Heart right ventricle (tissue), 16 donors: ENCODE data around the gene ZSCAN5A. TPM values are rescaled to one million over a fixed set of nuclear protein-coding genes. Genes with fewer than 3 reads are reported as not detected.
"Not testable (repeated sequence)": the region's sequence is repeated elsewhere in the genome, so short reads cannot be mapped to it uniquely, and the experiment has no call there.

ENCODE experiments used
- ATAC-seq, 8 donors: fragments of 200-7000 bp; cut with Tn5 transposase; one replicate each; pipeline ENCODE4 v1.9.1; 2020; ENCODE audit warnings: mild to moderate bottlenecking in 8 of 8, moderate library complexity in 8 of 8, moderate number of reproducible peaks in 1 of 8
- DNase-seq, 2 donors: peaks; one replicate each; pipeline ENCODE4 v3.0.0-alpha.2; 2020
- H3K27ac ChIP-seq, 10 donors: fragments of 200-600 bp; sonication (generic) in 2 of 10; one replicate each; pipeline versions ENCODE4 v1.5.0 to v1.8.0; 2020 to 2022; ENCODE audit warnings: mild to moderate bottlenecking in 3 of 10
- H3K27me3 ChIP-seq, 7 donors: fragments of 200-600 bp; one replicate each; pipeline ENCODE4 v1.8.0; 2021 to 2022; ENCODE audit warnings: mild to moderate bottlenecking in 2 of 7
- H3K36me3 ChIP-seq, 9 donors: fragments of 200-600 bp; sonication (generic) in 1 of 9; one replicate each; pipeline versions ENCODE4 v1.5.0 to v1.8.0; 2020 to 2022; ENCODE audit warnings: mild to moderate bottlenecking in 2 of 9
- H3K4me1 ChIP-seq, 9 donors: fragments of 200-600 bp; sonication (generic) in 1 of 9; one replicate each; pipeline versions ENCODE4 v1.5.0 to v1.8.0; 2020 to 2022; ENCODE audit warnings: mild to moderate bottlenecking in 4 of 9
- H3K4me3 ChIP-seq, 10 donors: fragments of 200-600 bp; sonication (generic) in 2 of 10; one replicate each; pipeline versions ENCODE4 v1.5.0 to v1.8.0; 2020 to 2022; ENCODE audit warnings: mild to moderate bottlenecking in 7 of 10, moderate library complexity in 2 of 10
- H3K9me3 ChIP-seq, 11 donors: fragments of 200-600 bp in 10 of 11; sonication (generic) in 2 of 11; one replicate each; pipeline versions ENCODE4 v1.5.0 to v1.8.0; 2013 to 2022; ENCODE audit warnings: mild to moderate bottlenecking in 2 of 11, control low read depth in 1 of 11, moderate library complexity in 1 of 11
- CTCF ChIP-seq, 9 donors: fragments of 200-600 bp; sonication (generic) in 2 of 9; IDR thresholded peaks; one replicate each; pipeline versions ENCODE4 v1.5.0 to v1.8.0; 2021 to 2022; ENCODE audit warnings: antibody characterized with exemption in 9 of 9, mild to moderate bottlenecking in 5 of 9, moderate library complexity in 1 of 9
- WGBS, 2 donors: extraction: QIAGEN DNeasy Blood & Tissue Kit; methylation state at CpG; one replicate each; pipeline ENCODE4 v1.1.7; 2013; ENCODE audit warnings: inconsistent platforms in 1 of 2; 5-methylcytosine and 5-hydroxymethylcytosine counted together
- intact Hi-C, 10 donors: fragments of 100-400 bp; cut with DNase I; formaldehyde crosslinking; loops; one replicate each; pipeline versions ENCODE4 v1.11.1 to v1.14.2; 2022
- polyA plus RNA-seq, 2 donors: library from polyadenylated mRNA; stranded (reverse); fragments of 200-250 nt; gene quantifications; one replicate each; pipeline ENCODE4 v1.2.3, GENCODE V29; 2013
- total RNA-seq, 10 donors: library from RNA; stranded (reverse); fragmentation: NEBNext Ultra II Directional in 3 of 10; extraction: Animal tissue kit (Norgen Biotek cat#: 25700) in 3 of 10; gene quantifications; one replicate each; pipeline versions ENCODE4 v1.2.1 to v1.2.4, GENCODE V29; 2021 to 2023
- donor health status: Arrhythmogenic right ventricular cardiomyopathy.
- donor health status: ischemic (EF 13 %, LVEDD 7.1; RV severe dilation, severe dysfunction).
- donor health status: healthy with polysubstance abuse.
- donor health status: DM: no; HTN: yes; CAD: no.
- donor health status: DM: no; HTN: no; CAD: no.
- donor health status: ischemic (EF 25% LVEDD 6.9; RV normal size, moderate dysfunction).
- donor health status: ischemic (EF 25% LVEDD 5.7; RV mildly dilated, moderate dysfunction).
- donor health status: healthy.
- donor health status: DM: yes; HTN: yes; CAD: no.
- donor health status: Ischemic cardiomyopathy.
- donor health status: ischemic (EF 35%, LVEDD 5.7; RV mildly dilated, moderate dysfunction).
- donor health status: nonischemic (EF 11% LVEDD 7.7; RV severe dilation, severe dysfunction).
- donor health status: DM: yes; HTN: yes; CAD: no.
- donor health status: PGD.
- donor health status: ischemic (EF 29% LVEDD 5.4; RV normal size, mild dysfunction).
- donor health status: nonischemic (EF 23%, LVEDD 6.1; RV moderate dilation, normal function).

Gene ZSCAN5A
- total and polyA plus RNA-seq, 12 donors, result 9.5 to 33.4 (median 20.5) TPM

- Histone ChIP-seq H3K4me3 (no peak overlapping the region), H3K27ac (no peak overlapping the region), H3K9me3 (no peaks in the 10 kb centered on the region), H3K36me3 (no peaks in the 10 kb centered on the region), H3K4me1 (no peaks in the 10 kb centered on the region), H3K27me3 (peaks cover 0 to 17% (median 4%) of the 10 kb centered on the region in 7 donors)
- no peak for TF ChIP-seq CTCF (IDR thresholded peaks at IDR 0.05)
- ATAC-seq, result no peak
- intact Hi-C loops, result no loop called here
- DNase-seq, result no peak
- WGBS, 2 donors, result 72 to 74% methylated on average over 7 of the region's 7 CpGs
These were observed 123.5 kb downstream of the ZSCAN5A start for GRCh38 chr19:56191115-56191514.

GRCh38 chr19:56189785-56190184, 124.9 kb downstream of the ZSCAN5A start:
- DNase-seq (no peak), ATAC-seq (no peak)
- Histone ChIP-seq H3K27me3 (peaks cover 0 to 22% (median 6%) of the 10 kb centered on the region in 7 donors), H3K9me3 (no peaks in the 10 kb centered on the region), H3K4me3 (no peak overlapping the region), H3K27ac (no peak overlapping the region), H3K36me3 (no peaks in the 10 kb centered on the region), H3K4me1 (no peaks in the 10 kb centered on the region)
- intact Hi-C loops, result no loop called here
- TF ChIP-seq CTCF (IDR thresholded peaks at IDR 0.05), result no peak
- WGBS, 2 donors, result 74 to 77% methylated on average over 17 of the region's 17 CpGs

- Histone ChIP-seq H3K27ac (no peak overlapping the region), H3K4me3 (no peak overlapping the region), H3K36me3 (no peaks in the 10 kb centered on the region), H3K4me1 (no peaks in the 10 kb centered on the region), H3K27me3 (peaks cover 0 to 49% (median 29%) of the 10 kb centered on the region in 7 donors), H3K9me3 (no peaks in the 10 kb centered on the region)
- TF ChIP-seq CTCF (IDR thresholded peaks at IDR 0.05), result no peak
- WGBS, 2 donors, result 62 to 64% methylated on average over 11 of the region's 11 CpGs
- DNase-seq, result no peak
- intact Hi-C loops, result loop anchor here in 3 of 10 donors (2.0 to 10.0 kb wide), 3 partner anchors 105 to 177 kb away; no protein-coding TSS in a partner anchor
- ATAC-seq, result no peak
These were observed 136.9 kb downstream of the ZSCAN5A start for GRCh38 chr19:56177564-56178243.

- Histone ChIP-seq H3K27ac (no peak overlapping the region), H3K27me3 (peaks cover 0 to 45% (median 29%) of the 10 kb centered on the region in 7 donors), H3K36me3 (no peaks in the 10 kb centered on the region), H3K4me3 (no peak overlapping the region), H3K4me1 (peaks cover 0 to 2% (median 0%) of the 10 kb centered on the region in 9 donors), H3K9me3 (no peaks in the 10 kb centered on the region)
- ATAC-seq, result no peak
- WGBS, 2 donors, result 72 to 76% methylated on average over 18 of the region's 18 CpGs
- TF ChIP-seq CTCF (IDR thresholded peaks at IDR 0.05), result no peak
- DNase-seq, result no peak
- intact Hi-C loops, result loop anchor here in 2 of 10 donors (10.0 kb wide), 2 partner anchors 168 to 178 kb away; no protein-coding TSS in a partner anchor
These were observed 137.8 kb downstream of the ZSCAN5A start for GRCh38 chr19:56176881-56177280.

GRCh38 chr19:56176310-56176709, 138.3 kb downstream of the ZSCAN5A start:
- not testable (repeated sequence) for H3K4me1 ChIP-seq, DNase-seq, H3K4me3 ChIP-seq, H3K9me3 ChIP-seq, H3K36me3 ChIP-seq, ATAC-seq, H3K27ac ChIP-seq
- peaks cover 0 to 45% (median 29%) of the 10 kb centered on the region in 7 donors for H3K27me3 ChIP-seq
- WGBS, 2 donors, result 80 to 81% methylated on average over 9 of the region's 11 CpGs
- intact Hi-C loops, result loop anchor here in 2 of 10 donors (10.0 kb wide), 2 partner anchors 168 to 178 kb away; no protein-coding TSS in a partner anchor

GRCh38 chr19:56175861-56176307, 138.8 kb downstream of the ZSCAN5A start, which contains the start of gene GALP:
GALP (plus strand) TSS chr19:56176008; CDS start chr19:56177109, 1,101 bp downstream.
- not testable (repeated sequence) for H3K4me1 ChIP-seq, H3K27ac ChIP-seq, ATAC-seq, H3K9me3 ChIP-seq, DNase-seq, H3K36me3 ChIP-seq, H3K4me3 ChIP-seq
- H3K27me3 ChIP-seq, result peaks cover 0 to 45% (median 29%) of the 10 kb centered on the region in 7 donors
- intact Hi-C loops, result loop anchor here in 2 of 10 donors (10.0 kb wide), 2 partner anchors 169 to 179 kb away; no protein-coding TSS in a partner anchor
- WGBS, 2 donors, result 46 to 47% methylated on average over 15 of the region's 15 CpGs
